AG09309 (cell line): ENCODE data around the gene ZBTB3.
"Not testable (repeated sequence)": the region's sequence is repeated elsewhere in the genome, so short reads cannot be mapped to it uniquely, and the experiment has no call there.

Experiments
- DNase-seq: peaks from one replicate; pipeline ENCODE4 v3.0.0-alpha.2; 2010; ENCODE audit warnings: low read depth
- H3K4me3 ChIP-seq: 2 replicates; pipeline ENCODE4 v1.5.1; 2011; ENCODE audit warnings: mild to moderate bottlenecking, low read depth, low read length, moderate library complexity; ENCODE audit not compliant: control insufficient read depth
- CTCF ChIP-seq: IDR thresholded peaks from 2 replicates; pipeline ENCODE4 v1.5.1; 2011; ENCODE audit warnings: mild to moderate bottlenecking, low read depth, low read length, inconsistent platforms; ENCODE audit not compliant: insufficient read depth, control insufficient read depth; ENCODE audit errors: missing control alignments

Gene ZBTB3

GRCh38 chr11:62708793-62709192, 45.2 kb downstream of the ZBTB3 start:
- DNase-seq, result no peak
- TF ChIP-seq CTCF, result no peak
- H3K4me3 ChIP-seq, result peak overlapping the region; percentile 44

GRCh38 chr11:62708392-62708791, 45.6 kb downstream of the ZBTB3 start:
- DNase-seq, result no peak
- TF ChIP-seq CTCF, result no peak
- no peak overlapping the region for H3K4me3 ChIP-seq

GRCh38 chr11:62707277-62707861, 46.6 kb downstream of the ZBTB3 start, which contains the start of the genes BSCL2 and GNG3:
Gene BSCL2 (minus strand): TSS chr11:62707424. CDS start chr11:62707195, 229 bp downstream.
Gene GNG3 (plus strand): TSS chr11:62707676. CDS start chr11:62708296, 620 bp downstream.
- no peak for TF ChIP-seq CTCF
- peak within 1 kb of the TSS; percentile 6 for H3K4me3 ChIP-seq
- no peak for DNase-seq

- H3K4me3 ChIP-seq, result no peak overlapping the region
- DNase-seq, result no peak
Observed at GRCh38 chr11:62706850-62707247, 47.1 kb downstream of the ZBTB3 start.

GRCh38 chr11:62705880-62706849, 47.8 kb downstream of the ZBTB3 start:
- H3K4me3 ChIP-seq, result peak overlapping the region; percentile 56
- TF ChIP-seq CTCF, result no peak
- peak; percentile 57 for DNase-seq

More at GRCh38 chr11:62706850-62707247, 47.1 kb downstream of the ZBTB3 start:
- no peak for TF ChIP-seq CTCF

- no peak for DNase-seq
- peak overlapping the region; percentile 56 for H3K4me3 ChIP-seq
- no peak for TF ChIP-seq CTCF
Observed at GRCh38 chr11:62705413-62705812, 48.5 kb downstream of the ZBTB3 start.

GRCh38 chr11:62703921-62704320, 50.0 kb downstream of the ZBTB3 start:
- not testable (repeated sequence) for DNase-seq, H3K4me3 ChIP-seq
